ENCODE results near the gene GJA4. TPM values are rescaled to one million over a fixed set of nuclear protein-coding genes. Genes with fewer than 3 reads are reported as not detected.

Gene GJA4
- total RNA-seq, 1 experiment from 2014 or later: not detected

GRCh38 chr1:34753163-34753562, 39.6 kb upstream of the GJA4 start:
- H2AFZ ChIP-seq (ENCODE audit: low read depth, low read length, poor library complexity, severe bottlenecking): no peak overlapping the region
- no peak overlapping the region for H3K4me3 ChIP-seq (replicated peaks in 1 of 2; ENCODE audit: low read depth in 1 of 2, low read length in 2 of 2)
- TF ChIP-seq YY1 (IDR thresholded peaks at IDR 0.05; ENCODE audit: extremely low read depth, insufficient replicate concordance, low read depth, low read length) (no peak), CEBPB (IDR thresholded peaks at IDR 0.05; ENCODE audit: low read depth) (no peak), SP1 (IDR thresholded peaks at IDR 0.05; ENCODE audit: low read depth) (no peak), SRF (IDR thresholded peaks at IDR 0.05; ENCODE audit: low read depth) (no peak), EGR1 (IDR thresholded peaks at IDR 0.05; ENCODE audit: low read depth) (no peak), EZH2phosphoT487 (IDR thresholded peaks at IDR 0.05; ENCODE audit: borderline replicate concordance) (no peak), ZNF274 (IDR thresholded peaks at IDR 0.05; ENCODE audit: low read depth, low read length) (no peak), CTCF (IDR thresholded peaks at IDR 0.05 in 2 of 3, conservative IDR thresholded peaks at IDR 0.05 in 1 of 3; ENCODE audit: borderline replicate concordance in 1 of 3, insufficient read depth in 1 of 3, low read depth in 2 of 3, low read length in 2 of 3) (peak in 1 of 3 experiments; percentile 9; a peak in 2 of 6 replicates)
- H3K9ac ChIP-seq (ENCODE audit: low read length): no peak overlapping the region
- no peaks in the 10 kb centered on the region for H3K9me2 ChIP-seq (ENCODE audit: insufficient read depth)
- H3K4me2 ChIP-seq (ENCODE audit: low read length): no peak overlapping the region
- H3K4me1 ChIP-seq (ENCODE audit: control insufficient read depth in 1 of 2, insufficient read depth in 2 of 2, low read length in 2 of 2): peaks cover 13 to 33% of the 10 kb centered on the region in 2 experiments
- ChIA-PET POLR2A (no interaction called here), CTCF (interaction anchor here (0.7 to 2.0 kb wide), 2 partner anchors 10 to 639 kb away, joined by 3 to 6 read pairs; no protein-coding TSS in a partner anchor), RAD21 (ENCODE audit: low non-redundant PET in 1 of 2, low total read pairs in 2 of 2, uncharacterized antibody in 2 of 2, unreplicated experiment in 2 of 2) (no interaction called here)
- no peaks in the 10 kb centered on the region for H3K27me3 ChIP-seq (ENCODE audit: insufficient read depth, low read length)
- intact Hi-C loops (cut with micrococcal nuclease): no loop called here
- no peaks in the 10 kb centered on the region for H3K9me3 ChIP-seq (ENCODE audit: control insufficient read depth in 1 of 2, insufficient read depth in 1 of 2, low read depth in 1 of 2, low read length in 2 of 2)
- no peaks in the 10 kb centered on the region for H3K36me3 ChIP-seq (ENCODE audit: control insufficient read depth in 1 of 2, insufficient read depth in 2 of 2, low read length in 2 of 2)
- H3K79me2 ChIP-seq (ENCODE audit: insufficient read depth, low read length): no peaks in the 10 kb centered on the region
- ATAC-seq (no peak), DNase-seq (ENCODE audit: low read depth, low spot score) (peak; percentile 8)
- BruUV-seq (replicated peaks): no TSS peak
- H3K27ac ChIP-seq (ENCODE audit: low read depth, low read length): no peak overlapping the region
- no peaks in the 10 kb centered on the region for H4K20me1 ChIP-seq (ENCODE audit: insufficient read depth)
